Right lobe of liver (tissue), 4 donors: Measurements from ENCODE around the gene SPINT1.

Experiments used
- POLR2A ChIP-seq: fragments of 450-650 bp; IDR thresholded peaks from one replicate; pipeline ENCODE4 v1.6.1; 2017; ENCODE audit warnings: antibody characterized with exemption, mild to moderate bottlenecking
- TF ChIP-seq, protein P1 (sequence below), 4 donors: fragments of 200-600 bp in 3 of 4; fragments of 450-650 bp in 1 of 4; IDR thresholded peaks; one replicate each; pipeline versions ENCODE4 v1.5.1 to v1.8.0; 2016 to 2022; ENCODE audit warnings: antibody characterized with exemption in 4 of 4, mild to moderate bottlenecking in 2 of 4
- donor health status: DM: no; HTN: no; CAD: no.
- donor health status: DM: no; HTN: no; CAD: no.
- donor health status: DM: no; HTN: yes; CAD: no.

DNA sequence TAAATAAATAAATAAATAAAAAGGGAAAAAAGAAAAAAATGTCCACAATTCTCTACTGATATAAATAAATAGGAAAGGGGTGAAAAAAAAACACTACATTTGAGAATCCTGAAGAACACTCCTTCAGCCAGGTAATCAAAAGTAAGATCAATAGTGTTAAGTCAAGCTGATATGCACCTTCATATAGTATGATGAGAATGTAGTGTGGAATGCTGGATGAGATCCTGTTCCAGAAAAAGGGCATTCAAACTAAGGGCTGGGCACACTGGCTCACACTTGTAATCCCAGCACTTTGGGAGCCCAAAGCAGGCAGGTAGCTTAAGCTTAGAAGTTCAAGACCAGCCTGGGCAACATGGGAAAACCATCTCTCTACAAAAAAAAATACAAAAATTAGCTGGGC lies 45.3 kb downstream of the SPINT1 start:
- TF ChIP-seq, protein P1, sequence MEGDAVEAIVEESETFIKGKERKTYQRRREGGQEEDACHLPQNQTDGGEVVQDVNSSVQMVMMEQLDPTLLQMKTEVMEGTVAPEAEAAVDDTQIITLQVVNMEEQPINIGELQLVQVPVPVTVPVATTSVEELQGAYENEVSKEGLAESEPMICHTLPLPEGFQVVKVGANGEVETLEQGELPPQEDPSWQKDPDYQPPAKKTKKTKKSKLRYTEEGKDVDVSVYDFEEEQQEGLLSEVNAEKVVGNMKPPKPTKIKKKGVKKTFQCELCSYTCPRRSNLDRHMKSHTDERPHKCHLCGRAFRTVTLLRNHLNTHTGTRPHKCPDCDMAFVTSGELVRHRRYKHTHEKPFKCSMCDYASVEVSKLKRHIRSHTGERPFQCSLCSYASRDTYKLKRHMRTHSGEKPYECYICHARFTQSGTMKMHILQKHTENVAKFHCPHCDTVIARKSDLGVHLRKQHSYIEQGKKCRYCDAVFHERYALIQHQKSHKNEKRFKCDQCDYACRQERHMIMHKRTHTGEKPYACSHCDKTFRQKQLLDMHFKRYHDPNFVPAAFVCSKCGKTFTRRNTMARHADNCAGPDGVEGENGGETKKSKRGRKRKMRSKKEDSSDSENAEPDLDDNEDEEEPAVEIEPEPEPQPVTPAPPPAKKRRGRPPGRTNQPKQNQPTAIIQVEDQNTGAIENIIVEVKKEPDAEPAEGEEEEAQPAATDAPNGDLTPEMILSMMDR (IDR thresholded peaks at IDR 0.05), result no peak
- no peak for TF ChIP-seq POLR2A
